Common myeloid progenitor, CD34-positive (primary cell): ENCODE data around the gene PPP6R3.

ENCODE experiments used
- CTCF ChIA-PET: fragments of 350-600 bp; sonication (Branson Sonifier 250); formaldehyde crosslinking; loops from one replicate; lab custom pipeline; 2021; ENCODE audit warnings: antibody characterized with exemption; lab: Charles Lee
- POLR2A ChIA-PET: fragments of 350-600 bp; sonication (Branson Sonifier 250); formaldehyde crosslinking; loops from one replicate; lab custom pipeline; 2021; ENCODE audit warnings: antibody characterized with exemption; lab: Charles Lee
- DNase-seq, 3 donors: peaks; one replicate each; pipeline versions ENCODE4 v3.0.0 to v3.0.0-alpha.2; 2013
- H3K27ac ChIP-seq, 2 experiments: 1 replicate in 1 of 2; 2 replicates in 1 of 2; pipeline ENCODE4 v1.7.0; 2013; ENCODE audit warnings: inconsistent platforms in 2 of 2, low read length in 2 of 2, mild to moderate bottlenecking in 2 of 2, low read depth in 1 of 2, moderate library complexity in 1 of 2; ENCODE audit not compliant: severe bottlenecking in 2 of 2, insufficient read depth in 1 of 2, poor library complexity in 1 of 2
- H3K27me3 ChIP-seq, 5 experiments: replicated peaks in 2 of 5; 1 replicate in 3 of 5; 2 replicates in 2 of 5; pipeline versions ENCODE4 v1.6.1 to v1.7.0; 2013; ENCODE audit warnings: low read length in 4 of 5, mild to moderate bottlenecking in 2 of 5, moderate library complexity in 2 of 5, inconsistent platforms in 1 of 5; ENCODE audit not compliant: insufficient read depth in 5 of 5, control insufficient read depth in 4 of 5
- H3K36me3 ChIP-seq, 4 experiments: 1 replicate in 2 of 4; 2 replicates in 2 of 4; pipeline versions ENCODE4 v1.6.1 to v1.7.0; 2013; ENCODE audit warnings: low read length in 3 of 4, control low read depth in 1 of 4, mild to moderate bottlenecking in 1 of 4; ENCODE audit not compliant: control insufficient read depth in 4 of 4, insufficient read depth in 4 of 4
- H3K4me1 ChIP-seq, 4 experiments: 1 replicate in 3 of 4; 2 replicates in 1 of 4; pipeline versions ENCODE4 v1.6.1 to v1.7.1; 2013; ENCODE audit warnings: low read length in 3 of 4, mild to moderate bottlenecking in 3 of 4, control low read depth in 1 of 4, inconsistent platforms in 1 of 4, moderate library complexity in 1 of 4; ENCODE audit not compliant: control insufficient read depth in 4 of 4, insufficient read depth in 4 of 4; ENCODE audit errors: control extremely low read depth in 1 of 4
- H3K4me3 ChIP-seq, 7 experiments: 1 replicate in 4 of 7; 2 replicates in 3 of 7; pipeline versions ENCODE4 v1.5.1 to v1.7.0; 2013; ENCODE audit warnings: mild to moderate bottlenecking in 7 of 7, low read length in 6 of 7, moderate library complexity in 6 of 7, inconsistent platforms in 2 of 7, low read depth in 2 of 7, control low read depth in 1 of 7; ENCODE audit not compliant: insufficient read depth in 4 of 7, control insufficient read depth in 1 of 7; ENCODE audit errors: extremely low read depth in 1 of 7
- H3K9me3 ChIP-seq, 5 experiments: 1 replicate in 4 of 5; 2 replicates in 1 of 5; pipeline versions ENCODE4 v1.6.1 to v1.7.1; 2013; ENCODE audit warnings: low read length in 4 of 5, mild to moderate bottlenecking in 2 of 5, inconsistent platforms in 1 of 5, low read depth in 1 of 5, moderate library complexity in 1 of 5; ENCODE audit not compliant: control insufficient read depth in 4 of 5, insufficient read depth in 2 of 5; ENCODE audit errors: control extremely low read depth in 1 of 5
- WGBS: methylation state at CpG from one replicate; pipeline ENCODE4 v1.1.5; 2013; ENCODE audit not compliant: insufficient coverage; 5-methylcytosine and 5-hydroxymethylcytosine counted together

Gene PPP6R3

DNA sequence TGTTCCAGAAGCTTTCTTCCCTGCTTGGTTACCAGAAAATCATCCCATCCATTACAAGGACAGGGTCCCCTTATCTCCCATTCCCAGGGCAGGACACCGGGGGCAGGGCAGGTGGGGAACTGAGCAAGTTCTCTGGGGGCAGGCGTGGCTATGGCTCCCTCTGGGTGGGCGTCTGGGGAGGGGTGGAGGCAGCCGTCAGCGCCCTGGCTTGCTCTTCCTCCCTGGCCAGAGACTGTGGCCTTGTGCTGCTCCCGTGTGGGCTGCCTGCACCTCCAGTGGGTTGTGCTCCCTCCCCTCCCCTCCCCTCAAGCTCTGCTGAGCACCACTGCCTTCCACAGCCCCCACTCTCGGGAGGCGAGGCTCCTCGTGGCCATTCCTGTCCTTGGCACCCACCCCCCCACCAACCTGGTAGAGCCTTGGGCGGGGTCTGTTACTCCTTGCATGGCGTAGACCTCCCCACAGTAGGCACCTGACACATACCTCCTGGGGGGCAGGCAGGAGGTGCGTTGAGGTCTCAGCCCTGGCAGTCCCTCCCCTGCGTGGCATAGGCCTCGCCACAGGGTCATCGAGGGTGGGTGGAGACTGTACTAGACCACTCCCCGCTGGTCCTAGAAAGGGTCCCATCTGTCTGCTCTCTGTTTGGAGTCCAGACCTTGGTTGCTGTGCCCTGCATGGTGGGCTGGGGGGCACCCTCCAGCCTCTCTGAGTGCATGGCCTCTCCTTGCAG lies 24.2 kb upstream of the PPP6R3 start:
- no peak overlapping the region for H3K27ac ChIP-seq
- CTCF ChIA-PET: interaction anchor here (1.3 kb wide), 1 partner anchor 31 kb away, joined by 4 read pairs; no protein-coding TSS in a partner anchor
- POLR2A ChIA-PET: interaction anchor here (0.6 kb wide), 1 partner anchor 219 kb away, joined by 3 read pairs; no protein-coding TSS in a partner anchor
- H3K27me3 ChIP-seq: no peaks in the 10 kb centered on the region
- no peaks in the 10 kb centered on the region for H3K9me3 ChIP-seq
- 96% methylated on average over 11 of the region's 16 CpGs for WGBS
- peaks cover 2 to 89% (median 57%) of the 10 kb centered on the region in 4 experiments for H3K36me3 ChIP-seq
- peaks cover 0 to 13% (median 9%) of the 10 kb centered on the region in 4 experiments for H3K4me1 ChIP-seq
- DNase-seq: no peak
- H3K4me3 ChIP-seq: no peak overlapping the region

DNA sequence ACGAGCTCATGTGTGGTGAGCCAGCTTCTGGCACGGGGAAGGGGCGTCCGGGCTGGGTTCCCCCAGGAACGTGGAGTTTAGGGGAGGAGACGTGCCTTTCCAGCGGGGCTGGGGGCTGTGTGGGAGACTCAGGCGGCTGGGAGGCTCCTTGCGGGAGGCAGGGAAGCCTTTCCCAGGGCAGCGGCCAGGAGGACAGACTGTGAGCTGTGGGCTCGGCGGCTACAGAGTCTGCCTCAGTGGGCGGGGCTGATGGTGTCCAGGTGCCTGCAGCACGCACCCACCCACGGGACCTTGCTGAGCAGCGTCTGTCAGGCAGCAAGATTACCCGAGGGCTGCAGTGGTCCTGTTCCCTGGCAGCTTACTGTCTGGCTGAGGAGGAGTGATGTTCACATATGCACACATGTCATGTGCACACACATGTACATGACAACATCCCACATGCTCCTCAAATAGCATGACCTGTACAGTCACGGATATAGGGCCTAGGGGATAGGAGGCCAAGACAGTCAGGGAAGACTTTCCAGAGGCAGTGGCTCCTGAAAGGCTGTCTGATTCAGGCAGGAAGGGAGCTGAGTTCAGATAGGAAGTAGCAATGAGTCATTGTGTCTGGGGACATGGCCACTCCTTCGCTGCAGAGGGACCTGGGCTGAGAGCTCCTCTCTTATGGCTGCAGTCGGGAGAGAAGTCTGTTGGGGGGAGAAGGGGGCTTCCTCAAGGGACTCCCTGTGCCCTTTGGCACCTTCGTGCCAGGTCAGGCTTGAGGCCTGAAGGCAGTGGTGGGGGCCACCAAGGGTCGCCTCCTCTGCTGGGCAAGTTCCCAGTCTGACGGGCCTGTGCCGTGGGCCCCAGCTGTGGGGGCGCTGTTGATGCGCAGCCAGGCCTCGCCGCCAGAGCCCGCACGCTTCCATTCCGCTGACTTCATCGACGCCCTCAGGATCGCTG lies 23.3 kb upstream of the PPP6R3 start:
- DNase-seq: peak in 2 of 3 donors; percentile 45 to 51
- Histone ChIP-seq H3K27ac (peak overlapping the region in 1 of 2 experiments; percentile 9), H3K27me3 (no peaks in the 10 kb centered on the region), H3K9me3 (no peaks in the 10 kb centered on the region), H3K36me3 (peaks cover 2 to 89% (median 58%) of the 10 kb centered on the region in 4 experiments), H3K4me3 (no peak overlapping the region), H3K4me1 (peaks cover 0 to 16% (median 9%) of the 10 kb centered on the region in 4 experiments)
- ChIA-PET CTCF (interaction anchor here (1.3 kb wide), 1 partner anchor 32 kb away, joined by 4 read pairs; no protein-coding TSS in a partner anchor), POLR2A (interaction anchor here (0.6 kb wide), 1 partner anchor 220 kb away, joined by 3 read pairs; no protein-coding TSS in a partner anchor)
- WGBS: 94% methylated on average over 31 of the region's 34 CpGs

DNA sequence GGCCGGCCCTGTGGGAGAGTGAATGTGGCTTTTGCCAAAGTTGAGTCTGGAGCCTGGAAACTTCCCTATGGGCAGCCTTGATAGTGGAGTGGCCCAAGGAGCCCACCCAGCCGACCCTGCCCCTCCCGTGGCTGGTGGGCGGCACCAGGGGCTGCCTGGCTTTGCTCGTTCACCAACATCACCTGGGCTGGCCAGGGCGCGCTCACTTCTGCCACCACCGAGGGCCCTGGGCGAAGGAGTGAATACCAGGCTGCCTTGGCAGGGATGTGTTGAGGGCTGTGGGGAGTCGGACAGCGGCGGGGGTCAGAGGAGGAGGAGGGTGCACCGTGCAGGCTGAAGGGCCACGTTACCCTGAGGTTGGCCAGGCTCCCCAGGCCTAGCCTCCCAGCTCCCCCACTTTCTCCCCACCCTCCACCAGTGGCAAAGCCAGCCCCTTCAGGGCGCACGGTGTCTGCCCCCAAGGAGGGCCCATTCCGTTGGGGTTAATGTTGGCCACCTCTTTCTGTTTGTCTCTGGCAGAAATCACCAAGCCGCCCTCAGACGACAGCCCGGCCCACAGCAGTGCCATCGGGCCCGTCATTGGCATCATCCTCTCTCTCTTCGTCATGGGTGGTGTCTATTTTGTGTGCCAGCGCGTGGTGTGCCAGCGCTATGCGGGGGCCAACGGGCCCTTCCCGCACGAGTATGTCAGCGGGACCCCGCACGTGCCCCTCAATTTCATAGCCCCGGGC lies 22.5 kb upstream of the PPP6R3 start:
- no peak overlapping the region for H3K4me3 ChIP-seq
- POLR2A ChIA-PET: no interaction called here
- CTCF ChIA-PET: interaction anchor here (1.3 kb wide), 1 partner anchor 32 kb away, joined by 4 read pairs; no protein-coding TSS in a partner anchor
- no peak for DNase-seq
- peak overlapping the region in 1 of 2 experiments; percentile 9 for H3K27ac ChIP-seq
- H3K9me3 ChIP-seq: no peaks in the 10 kb centered on the region
- 95% methylated on average over 20 of the region's 34 CpGs for WGBS
- peaks cover 0 to 16% (median 9%) of the 10 kb centered on the region in 4 experiments for H3K4me1 ChIP-seq
- H3K27me3 ChIP-seq: no peaks in the 10 kb centered on the region
- H3K36me3 ChIP-seq: peaks cover 2 to 88% (median 59%) of the 10 kb centered on the region in 4 experiments

DNA sequence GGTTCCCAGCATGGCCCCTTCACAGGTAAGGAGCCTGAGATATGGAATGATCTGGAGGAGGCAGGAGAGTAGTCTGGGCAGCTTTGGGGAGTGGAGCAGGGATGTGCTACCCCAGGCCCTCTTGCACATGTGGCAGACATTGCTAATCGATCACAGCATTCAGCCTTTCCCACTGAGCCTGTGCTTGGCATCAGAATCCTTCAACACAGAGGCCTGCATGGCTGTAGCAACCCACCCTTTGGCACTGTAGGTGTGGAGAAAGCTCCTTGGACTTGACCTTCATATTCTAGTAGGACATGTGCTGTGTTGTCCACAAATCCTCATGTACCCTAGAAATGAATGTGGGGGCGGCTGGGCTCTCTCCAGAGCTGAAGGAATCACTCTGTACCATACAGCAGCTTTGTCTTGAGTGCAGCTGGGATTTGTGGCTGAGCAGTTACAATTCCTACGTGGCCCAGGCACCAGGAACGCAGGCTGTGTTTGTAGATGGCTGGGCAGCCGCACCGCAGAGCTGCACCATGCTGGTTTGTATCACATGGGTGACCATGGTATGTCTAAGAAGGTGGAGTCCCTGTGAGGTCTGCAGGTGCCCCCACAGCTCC lies 21.8 kb upstream of the PPP6R3 start:
- peak overlapping the region in 1 of 2 experiments; percentile 16 for H3K27ac ChIP-seq
- H3K36me3 ChIP-seq: peaks cover 2 to 81% (median 55%) of the 10 kb centered on the region in 4 experiments
- DNase-seq: no peak
- peaks cover 0 to 16% (median 9%) of the 10 kb centered on the region in 4 experiments for H3K4me1 ChIP-seq
- WGBS: 97% methylated on average over 5 of the region's 6 CpGs
- ChIA-PET CTCF (no interaction called here), POLR2A (no interaction called here)
- H3K4me3 ChIP-seq: no peak overlapping the region
- H3K9me3 ChIP-seq: no peaks in the 10 kb centered on the region
- H3K27me3 ChIP-seq: no peaks in the 10 kb centered on the region

DNA sequence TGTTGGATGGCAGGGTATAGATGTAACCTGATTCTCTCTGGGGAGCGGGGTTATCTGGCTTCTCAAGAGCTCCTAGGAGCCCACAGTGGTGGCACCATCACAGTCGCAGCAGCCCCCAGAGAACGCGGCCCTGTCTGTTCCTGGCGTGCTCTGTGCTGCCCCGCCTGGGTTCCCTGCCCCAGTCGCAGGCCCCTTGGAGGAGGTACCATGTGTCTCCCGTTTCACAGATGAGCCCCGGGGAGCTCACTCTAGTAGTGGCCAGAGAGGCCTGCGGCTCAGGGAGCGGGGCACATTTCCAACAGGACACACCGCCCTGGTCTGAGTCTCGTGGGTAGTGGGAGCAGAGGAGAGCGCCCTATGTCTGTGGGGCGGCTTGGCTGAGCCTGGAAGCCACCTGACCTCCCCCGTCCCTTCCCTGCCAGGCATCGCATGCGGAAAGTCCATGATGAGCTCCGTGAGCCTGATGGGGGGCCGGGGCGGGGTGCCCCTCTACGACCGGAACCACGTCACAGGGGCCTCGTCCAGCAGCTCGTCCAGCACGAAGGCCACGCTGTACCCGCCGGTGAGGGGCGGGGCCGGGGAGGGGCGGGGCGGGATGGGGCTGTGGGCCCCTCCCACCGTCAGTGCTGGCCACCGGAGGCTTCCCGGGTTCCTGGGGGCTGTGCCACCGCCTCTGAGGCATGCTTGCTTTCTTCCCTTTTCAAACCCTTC lies 21.0 kb upstream of the PPP6R3 start:
- ChIA-PET CTCF (no interaction called here), POLR2A (no interaction called here)
- DNase-seq: no peak
- no peak overlapping the region for H3K4me3 ChIP-seq
- no peak overlapping the region for H3K27ac ChIP-seq
- WGBS: 88% methylated on average over 19 of the region's 38 CpGs
- peaks cover 0 to 16% (median 9%) of the 10 kb centered on the region in 4 experiments for H3K4me1 ChIP-seq
- no peaks in the 10 kb centered on the region for H3K27me3 ChIP-seq
- peaks cover 2 to 76% (median 50%) of the 10 kb centered on the region in 4 experiments for H3K36me3 ChIP-seq
- no peaks in the 10 kb centered on the region for H3K9me3 ChIP-seq

DNA sequence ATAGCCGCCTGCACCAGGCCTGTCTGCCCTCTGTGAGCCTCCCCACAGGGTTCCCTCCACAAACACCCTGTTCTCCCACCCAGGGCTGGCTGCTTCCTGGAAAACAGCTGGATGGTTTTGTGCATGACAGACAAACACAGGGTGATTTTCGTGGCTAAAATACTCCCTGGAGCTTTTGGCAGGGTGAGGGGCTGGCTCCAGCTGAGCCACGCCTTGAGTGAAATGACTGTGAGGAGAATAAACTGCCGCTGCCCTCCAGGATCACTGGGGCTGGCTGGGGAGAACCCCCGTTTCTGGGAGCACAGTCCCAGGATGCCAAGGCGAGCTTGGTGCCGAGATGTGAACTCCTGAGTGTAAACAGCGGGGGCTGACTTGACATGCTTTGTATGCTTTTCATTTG lies 20.3 kb upstream of the PPP6R3 start:
- DNase-seq: no peak
- 91% methylated on average over 7 of the region's 8 CpGs for WGBS
- H3K4me3 ChIP-seq: no peak overlapping the region
- H3K4me1 ChIP-seq: peaks cover 0 to 16% (median 9%) of the 10 kb centered on the region in 4 experiments
- ChIA-PET CTCF (no interaction called here), POLR2A (no interaction called here)
- H3K27ac ChIP-seq: no peak overlapping the region
- peaks cover 2 to 72% (median 46%) of the 10 kb centered on the region in 4 experiments for H3K36me3 ChIP-seq
- H3K27me3 ChIP-seq: no peaks in the 10 kb centered on the region
- H3K9me3 ChIP-seq: no peaks in the 10 kb centered on the region
